Central memory CD8-positive, alpha-beta T cell (primary cell): ENCODE measurements around the gene WDR19.
"Not testable (repeated sequence)": the region's sequence is repeated elsewhere in the genome, so short reads cannot be mapped to it uniquely, and the experiment has no call there.

ENCODE experiments used
- ATAC-seq: fragments of 150-1000 bp; cut with Tn5 transposase; replicated peaks from 2 replicates; pipeline ENCODE4 v1.10.0; 2022; ENCODE audit warnings: mild to moderate bottlenecking, moderate FRiP score, moderate number of reproducible peaks; ENCODE audit not compliant: poor library complexity, severe bottlenecking; ENCODE audit errors: extremely low read depth
- DNase-seq, 2 donors: peaks; one replicate each; pipeline ENCODE4 v3.0.0; 2021; ENCODE audit warnings: low spot score in 2 of 2
- H3K27ac Mint-ChIP-seq: one replicate; pipeline ENCODE4 v1.8.0; 2022; ENCODE audit warnings: low read depth, mild to moderate bottlenecking, moderate library complexity, mixed read lengths
- H3K27me3 Mint-ChIP-seq: one replicate; pipeline ENCODE4 v1.8.0; 2022; ENCODE audit warnings: mixed read lengths
- H3K36me3 Mint-ChIP-seq: one replicate; pipeline ENCODE4 v1.8.0; 2022; ENCODE audit warnings: mild to moderate bottlenecking, moderate library complexity, mixed read lengths; ENCODE audit not compliant: insufficient read depth
- H3K4me1 Mint-ChIP-seq: one replicate; pipeline ENCODE4 v1.8.0; 2022; ENCODE audit warnings: mixed read lengths
- H3K4me3 Mint-ChIP-seq: one replicate; pipeline ENCODE4 v1.8.0; 2022; ENCODE audit warnings: mild to moderate bottlenecking, moderate library complexity, mixed read lengths
- H3K9me3 Mint-ChIP-seq: one replicate; pipeline ENCODE4 v1.8.0; 2022; ENCODE audit warnings: mixed read lengths

WDR19 gene

DNA sequence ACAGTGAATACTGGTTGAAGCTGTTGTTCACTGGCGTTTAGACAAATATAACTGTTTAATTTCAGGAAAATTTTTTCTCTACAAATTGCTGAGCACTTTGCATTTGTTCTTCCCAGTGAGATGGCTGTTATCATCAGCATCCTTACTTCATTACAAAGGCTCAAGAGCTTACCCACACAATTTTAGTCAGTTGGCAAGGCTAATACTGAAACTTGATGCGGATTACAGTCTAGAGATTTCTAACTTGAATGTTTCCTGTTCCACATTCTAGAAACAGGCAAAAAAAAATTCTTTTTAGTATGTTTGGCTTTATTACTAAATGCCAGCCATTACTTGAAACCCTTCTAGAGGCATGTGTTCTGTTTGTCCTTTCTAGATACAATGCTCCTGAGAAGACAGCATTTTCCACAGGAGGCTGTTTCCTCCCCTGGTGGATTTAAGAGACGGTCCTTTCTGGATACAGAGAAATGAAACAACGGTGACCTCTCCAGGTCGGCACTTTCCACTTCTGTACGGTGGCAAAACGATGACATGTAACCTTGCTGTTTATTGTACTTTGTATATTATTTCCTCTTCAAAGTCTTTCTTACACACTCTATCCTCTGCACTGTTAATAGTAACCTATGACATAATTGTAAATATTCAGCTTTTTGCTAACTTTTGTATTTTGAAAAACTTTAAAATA is 102.9 kb downstream of the WDR19 start:
- no peak for DNase-seq
- no peak overlapping the region for H3K4me3 Mint-ChIP-seq
- no peaks in the 10 kb centered on the region for H3K9me3 Mint-ChIP-seq
- H3K36me3 Mint-ChIP-seq, result peaks cover 29% of the 10 kb centered on the region
- no peak for ATAC-seq
- no peak overlapping the region for H3K27ac Mint-ChIP-seq
- H3K27me3 Mint-ChIP-seq, result no peaks in the 10 kb centered on the region
- H3K4me1 Mint-ChIP-seq, result no peaks in the 10 kb centered on the region

- no peaks in the 10 kb centered on the region for H3K27me3 Mint-ChIP-seq
- no peak for ATAC-seq
- H3K4me3 Mint-ChIP-seq, result no peak overlapping the region
- H3K4me1 Mint-ChIP-seq, result no peaks in the 10 kb centered on the region
- H3K27ac Mint-ChIP-seq, result no peak overlapping the region
- no peak for DNase-seq
- peaks cover 35% of the 10 kb centered on the region for H3K36me3 Mint-ChIP-seq
- no peaks in the 10 kb centered on the region for H3K9me3 Mint-ChIP-seq
Observed at GRCh38 chr4:39285853-39286252, 103.5 kb downstream of the WDR19 start.

- Mint-ChIP-seq H3K36me3 (peaks cover 38% of the 10 kb centered on the region), H3K4me3 (no peak overlapping the region), H3K4me1 (no peaks in the 10 kb centered on the region), H3K9me3 (no peaks in the 10 kb centered on the region), H3K27me3 (no peaks in the 10 kb centered on the region), H3K27ac (no peak overlapping the region)
- ATAC-seq (no peak), DNase-seq (no peak)
Observed at GRCh38 chr4:39286263-39286662, 103.9 kb downstream of the WDR19 start.

DNA sequence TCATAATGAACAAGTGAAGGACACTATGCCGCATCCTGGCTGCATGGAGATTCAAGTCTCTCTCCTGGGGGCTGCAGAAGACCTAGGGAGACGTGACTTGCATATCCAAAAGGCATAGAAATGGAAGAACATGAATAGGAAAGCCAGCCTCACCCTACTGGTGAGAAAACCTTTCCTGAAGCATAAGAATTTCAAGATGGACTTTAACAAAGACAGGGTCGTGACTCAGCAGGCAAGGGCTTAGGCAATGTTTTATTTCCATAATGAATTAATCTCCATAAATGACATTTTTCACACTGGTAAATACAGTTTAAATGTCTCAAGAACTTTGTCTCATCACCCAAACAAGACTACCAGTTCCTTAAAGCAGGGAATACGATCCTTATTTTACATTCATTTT is 104.9 kb downstream of the WDR19 start:
- H3K4me1 Mint-ChIP-seq, result no peaks in the 10 kb centered on the region
- H3K9me3 Mint-ChIP-seq, result no peaks in the 10 kb centered on the region
- no peak overlapping the region for H3K27ac Mint-ChIP-seq
- H3K27me3 Mint-ChIP-seq, result no peaks in the 10 kb centered on the region
- peaks cover 43% of the 10 kb centered on the region for H3K36me3 Mint-ChIP-seq
- DNase-seq (no peak), ATAC-seq (no peak)
- no peak overlapping the region for H3K4me3 Mint-ChIP-seq

DNA sequence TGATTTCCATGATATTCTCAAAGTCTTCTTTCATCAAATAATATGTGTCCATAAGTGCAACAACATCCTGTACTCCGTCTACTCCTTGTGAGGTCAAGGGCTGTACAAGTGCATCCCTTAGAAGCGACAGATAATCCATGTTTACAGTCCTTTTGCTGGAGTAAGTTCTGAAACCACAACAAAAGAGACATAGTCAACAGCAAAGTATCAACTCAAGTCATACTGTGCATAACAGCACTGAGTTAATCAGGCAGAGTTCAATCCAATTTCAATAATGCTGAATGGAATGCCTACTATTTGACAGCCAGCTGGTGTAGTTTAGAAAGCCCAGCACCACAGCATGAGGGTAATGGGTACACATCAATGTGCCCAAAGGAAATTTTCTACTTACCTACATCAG is 109.4 kb downstream of the WDR19 start:
- no peak for DNase-seq
- H3K27me3 Mint-ChIP-seq, result no peaks in the 10 kb centered on the region
- H3K36me3 Mint-ChIP-seq, result peaks cover 67% of the 10 kb centered on the region

DNA sequence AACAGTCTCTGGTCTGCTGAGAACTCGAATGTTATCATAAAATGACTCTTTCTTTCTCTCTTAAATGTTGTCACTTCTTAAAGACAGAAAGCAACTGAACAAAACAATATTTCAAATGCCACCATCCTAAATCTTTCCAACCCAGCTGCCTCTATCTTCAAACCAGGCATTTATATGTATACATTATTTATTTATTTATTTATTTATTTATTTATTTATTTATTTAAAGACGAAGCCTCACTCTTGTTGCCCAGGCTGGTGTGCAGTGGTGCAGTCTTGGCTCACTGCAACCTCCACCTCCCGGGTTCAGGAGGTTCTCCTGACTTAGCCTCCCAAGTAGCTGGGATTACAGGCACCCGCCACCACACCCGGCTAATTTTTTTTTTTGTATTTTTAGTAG is 110.1 kb downstream of the WDR19 start:
- Mint-ChIP-seq H3K27ac (peak overlapping the region; percentile 44), H3K36me3 (peaks cover 65% of the 10 kb centered on the region)
- not testable (repeated sequence) for H3K4me1 Mint-ChIP-seq, H3K9me3 Mint-ChIP-seq, ATAC-seq, H3K27me3 Mint-ChIP-seq, H3K4me3 Mint-ChIP-seq, DNase-seq

More for the DNA sequence above, 109.4 kb downstream of the WDR19 start:
- no peak overlapping the region for H3K27ac Mint-ChIP-seq
- H3K4me3 Mint-ChIP-seq, result no peak overlapping the region
- no peak for ATAC-seq
- no peaks in the 10 kb centered on the region for H3K4me1 Mint-ChIP-seq
- no peaks in the 10 kb centered on the region for H3K9me3 Mint-ChIP-seq

DNA sequence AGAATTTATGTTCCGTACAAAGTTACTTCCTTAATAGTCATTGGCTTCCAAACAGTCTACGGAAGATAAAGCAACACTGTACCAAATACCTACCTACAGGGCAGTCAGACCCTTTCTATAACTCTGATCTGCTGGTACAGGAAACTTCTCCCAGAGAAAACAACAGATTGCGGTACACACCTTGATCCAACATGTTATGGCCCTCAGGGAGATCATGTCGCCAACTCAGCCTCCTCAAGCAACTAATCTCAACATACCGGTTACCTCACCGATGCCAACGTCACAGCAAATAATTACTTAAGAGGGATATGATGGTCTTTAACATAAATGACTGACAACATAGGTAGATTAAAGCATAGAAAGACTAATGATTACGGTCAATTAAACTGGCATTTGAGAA is 113.5 kb downstream of the WDR19 start:
- no peak for DNase-seq
- Mint-ChIP-seq H3K9me3 (no peaks in the 10 kb centered on the region), H3K4me1 (no peaks in the 10 kb centered on the region), H3K36me3 (peaks cover 64% of the 10 kb centered on the region), H3K27me3 (no peaks in the 10 kb centered on the region), H3K27ac (no peak overlapping the region), H3K4me3 (no peak overlapping the region)
- no peak for ATAC-seq

GRCh38 chr4:39302901-39303300 is 120.6 kb downstream of the WDR19 start:
- H3K27me3 Mint-ChIP-seq, result no peaks in the 10 kb centered on the region
- no peak overlapping the region for H3K4me3 Mint-ChIP-seq
- H3K36me3 Mint-ChIP-seq, result peaks cover 65% of the 10 kb centered on the region
- H3K9me3 Mint-ChIP-seq, result no peaks in the 10 kb centered on the region
- DNase-seq (no peak), ATAC-seq (no peak)
- peaks cover 6% of the 10 kb centered on the region for H3K4me1 Mint-ChIP-seq
- H3K27ac Mint-ChIP-seq, result no peak overlapping the region

GRCh38 chr4:39303871-39304270 is 121.5 kb downstream of the WDR19 start:
- no peak overlapping the region for H3K27ac Mint-ChIP-seq
- ATAC-seq (no peak), DNase-seq (no peak)
- peaks cover 70% of the 10 kb centered on the region for H3K36me3 Mint-ChIP-seq
- no peaks in the 10 kb centered on the region for H3K27me3 Mint-ChIP-seq
- no peak overlapping the region for H3K4me3 Mint-ChIP-seq
- peaks cover 16% of the 10 kb centered on the region for H3K4me1 Mint-ChIP-seq
- H3K9me3 Mint-ChIP-seq, result no peaks in the 10 kb centered on the region

GRCh38 chr4:39304651-39305050 is 122.3 kb downstream of the WDR19 start:
- ATAC-seq (no peak), DNase-seq (no peak)
- Mint-ChIP-seq H3K4me3 (no peak overlapping the region), H3K4me1 (peaks cover 17% of the 10 kb centered on the region), H3K27me3 (no peaks in the 10 kb centered on the region), H3K27ac (peak overlapping the region; percentile 20), H3K36me3 (peaks cover 67% of the 10 kb centered on the region), H3K9me3 (no peaks in the 10 kb centered on the region)

- DNase-seq, result no peak
- Mint-ChIP-seq H3K27me3 (no peaks in the 10 kb centered on the region), H3K4me3 (no peak overlapping the region), H3K9me3 (no peaks in the 10 kb centered on the region), H3K27ac (no peak overlapping the region), H3K4me1 (peaks cover 22% of the 10 kb centered on the region), H3K36me3 (peaks cover 57% of the 10 kb centered on the region)
- no peak for ATAC-seq
Observed at GRCh38 chr4:39305912-39306677, 123.8 kb downstream of the WDR19 start.

- Mint-ChIP-seq H3K9me3 (no peaks in the 10 kb centered on the region), H3K27me3 (no peaks in the 10 kb centered on the region), H3K27ac (peak overlapping the region; percentile 50), H3K4me3 (no peak overlapping the region), H3K36me3 (peaks cover 55% of the 10 kb centered on the region), H3K4me1 (peaks cover 22% of the 10 kb centered on the region)
- DNase-seq, result no peak
- no peak for ATAC-seq
Observed at GRCh38 chr4:39308611-39309010, 126.3 kb downstream of the WDR19 start.

- H3K4me3 Mint-ChIP-seq, result no peak overlapping the region
- H3K27ac Mint-ChIP-seq, result no peak overlapping the region
- no peaks in the 10 kb centered on the region for H3K27me3 Mint-ChIP-seq
- ATAC-seq, result no peak
- H3K36me3 Mint-ChIP-seq, result peaks cover 39% of the 10 kb centered on the region
- H3K4me1 Mint-ChIP-seq, result peaks cover 16% of the 10 kb centered on the region
- no peak for DNase-seq
- no peaks in the 10 kb centered on the region for H3K9me3 Mint-ChIP-seq
Observed at GRCh38 chr4:39312816-39313215, 130.5 kb downstream of the WDR19 start.
